Tibial nerve (tissue), 4 donors: ENCODE data around the gene SFXN3.

Experiments
- EP300 ChIP-seq, 2 donors: sonication (generic); formaldehyde crosslinking; IDR thresholded peaks; one replicate each; pipeline ENCODE4 v1.6.1; 2017; ENCODE audit warnings: antibody characterized with exemption in 2 of 2, mild to moderate bottlenecking in 1 of 2
- POLR2A ChIP-seq, 2 donors: fragments of 450-650 bp; IDR thresholded peaks; one replicate each; pipeline ENCODE4 v1.6.1; 2017; ENCODE audit warnings: antibody characterized with exemption in 2 of 2, mild to moderate bottlenecking in 2 of 2, moderate library complexity in 2 of 2
- TF ChIP-seq, protein P1 (sequence below), 5 experiments: fragments of 200-600 bp in 3 of 5; fragments of 450-650 bp in 2 of 5; sonication (generic) in 3 of 5; IDR thresholded peaks; one replicate each; pipeline ENCODE4 v1.5.1; 2016 to 2019; ENCODE audit warnings: antibody characterized with exemption in 5 of 5, mild to moderate bottlenecking in 3 of 5, moderate library complexity in 2 of 5

DNA sequence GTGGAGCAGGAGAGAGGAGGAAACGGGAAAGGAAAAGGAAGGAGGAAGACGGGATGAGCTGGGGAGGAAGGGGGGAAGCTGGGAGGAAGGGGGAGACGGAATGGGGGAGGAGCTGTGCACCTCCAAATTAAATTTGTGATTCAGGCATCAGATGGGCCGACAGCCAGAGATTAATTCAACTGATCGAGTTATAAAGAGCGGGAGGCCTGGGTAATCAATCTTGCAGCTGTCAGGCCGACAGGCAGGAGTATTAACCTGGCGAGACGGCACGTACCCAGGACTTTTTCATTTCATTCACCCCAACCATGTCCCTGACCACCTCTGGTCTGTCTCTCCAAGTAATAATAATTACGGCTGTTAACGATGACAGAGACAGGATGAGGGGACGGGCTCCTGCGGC lies 56.9 kb downstream of the SFXN3 start:
- no peak for TF ChIP-seq POLR2A (IDR thresholded peaks at IDR 0.05)
- TF ChIP-seq, protein P1, sequence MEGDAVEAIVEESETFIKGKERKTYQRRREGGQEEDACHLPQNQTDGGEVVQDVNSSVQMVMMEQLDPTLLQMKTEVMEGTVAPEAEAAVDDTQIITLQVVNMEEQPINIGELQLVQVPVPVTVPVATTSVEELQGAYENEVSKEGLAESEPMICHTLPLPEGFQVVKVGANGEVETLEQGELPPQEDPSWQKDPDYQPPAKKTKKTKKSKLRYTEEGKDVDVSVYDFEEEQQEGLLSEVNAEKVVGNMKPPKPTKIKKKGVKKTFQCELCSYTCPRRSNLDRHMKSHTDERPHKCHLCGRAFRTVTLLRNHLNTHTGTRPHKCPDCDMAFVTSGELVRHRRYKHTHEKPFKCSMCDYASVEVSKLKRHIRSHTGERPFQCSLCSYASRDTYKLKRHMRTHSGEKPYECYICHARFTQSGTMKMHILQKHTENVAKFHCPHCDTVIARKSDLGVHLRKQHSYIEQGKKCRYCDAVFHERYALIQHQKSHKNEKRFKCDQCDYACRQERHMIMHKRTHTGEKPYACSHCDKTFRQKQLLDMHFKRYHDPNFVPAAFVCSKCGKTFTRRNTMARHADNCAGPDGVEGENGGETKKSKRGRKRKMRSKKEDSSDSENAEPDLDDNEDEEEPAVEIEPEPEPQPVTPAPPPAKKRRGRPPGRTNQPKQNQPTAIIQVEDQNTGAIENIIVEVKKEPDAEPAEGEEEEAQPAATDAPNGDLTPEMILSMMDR (IDR thresholded peaks at IDR 0.05), result no peak
- no peak for TF ChIP-seq EP300 (IDR thresholded peaks at IDR 0.05)
